Astrocyte of the cerebellum (primary cell): ENCODE measurements around the gene MKRN3.

Experiments used
- DNase-seq: peaks from one replicate; pipeline ENCODE4 v3.0.0-alpha.2; 2011; ENCODE audit warnings: low read depth
- H3K4me3 ChIP-seq: 2 replicates; pipeline ENCODE4 v1.5.1; 2011; ENCODE audit warnings: mild to moderate bottlenecking, low read depth, low read length, moderate library complexity
- CTCF ChIP-seq: IDR thresholded peaks from 2 replicates; pipeline ENCODE4 v1.5.1; 2012; ENCODE audit warnings: low read length, low read depth, moderate library complexity, mild to moderate bottlenecking; ENCODE audit errors: missing control alignments
- in situ Hi-C: cut with HindIII; loops from 2 replicates; pipeline ENCODE4 v1.10.0; 2017; ENCODE audit warnings: low sequenced_read_pairs

MKRN3 gene

DNA sequence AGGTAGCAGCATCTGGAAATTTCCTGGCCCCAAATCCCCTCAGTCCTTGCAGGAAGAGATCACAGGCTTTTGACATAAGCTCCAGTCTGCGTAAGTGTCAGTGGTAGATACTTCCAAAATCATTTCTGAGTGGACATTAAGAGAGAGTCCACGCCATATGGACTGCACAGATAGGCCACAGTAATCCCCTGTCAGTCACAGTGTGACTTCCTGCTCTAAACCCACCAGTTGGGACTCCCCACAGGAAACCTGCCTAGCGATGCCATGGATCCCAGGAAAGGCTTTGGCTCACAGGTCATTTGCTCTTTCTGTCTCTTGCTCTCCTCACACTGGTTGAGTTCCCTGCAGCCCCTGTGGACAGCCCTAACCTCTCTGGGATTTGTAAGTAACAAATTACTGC lies 28.8 kb upstream of the MKRN3 start:
- in situ Hi-C loops, result no loop called here
- H3K4me3 ChIP-seq, result no peak overlapping the region
- no peak for TF ChIP-seq CTCF
- no peak for DNase-seq

DNA sequence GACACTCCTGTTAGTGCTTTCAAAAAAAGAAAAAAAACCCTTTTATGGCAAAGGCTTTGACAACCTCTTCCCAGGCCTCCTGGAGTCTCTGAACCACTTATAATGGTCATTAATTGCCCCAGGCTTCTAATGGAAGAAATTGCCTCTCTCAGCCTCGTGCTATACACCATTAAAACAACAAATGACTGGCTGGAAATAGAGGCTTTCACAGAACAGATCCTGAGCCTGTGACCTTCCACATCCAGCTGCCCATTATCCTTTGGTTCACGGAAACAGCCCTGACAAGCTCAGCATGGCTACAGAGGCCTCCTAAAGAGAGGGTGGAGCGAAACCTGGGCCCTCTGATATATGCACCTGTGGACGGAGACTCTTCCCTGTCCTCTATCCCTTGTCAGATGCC lies 26.8 kb upstream of the MKRN3 start:
- DNase-seq, result no peak
- in situ Hi-C loops, result no loop called here
- H3K4me3 ChIP-seq, result no peak overlapping the region
- no peak for TF ChIP-seq CTCF

GRCh38 chr15:23539892-23540291 lies 25.6 kb upstream of the MKRN3 start:
- no peak for TF ChIP-seq CTCF
- no peak for DNase-seq
- in situ Hi-C loops, result no loop called here
- no peak overlapping the region for H3K4me3 ChIP-seq

DNA sequence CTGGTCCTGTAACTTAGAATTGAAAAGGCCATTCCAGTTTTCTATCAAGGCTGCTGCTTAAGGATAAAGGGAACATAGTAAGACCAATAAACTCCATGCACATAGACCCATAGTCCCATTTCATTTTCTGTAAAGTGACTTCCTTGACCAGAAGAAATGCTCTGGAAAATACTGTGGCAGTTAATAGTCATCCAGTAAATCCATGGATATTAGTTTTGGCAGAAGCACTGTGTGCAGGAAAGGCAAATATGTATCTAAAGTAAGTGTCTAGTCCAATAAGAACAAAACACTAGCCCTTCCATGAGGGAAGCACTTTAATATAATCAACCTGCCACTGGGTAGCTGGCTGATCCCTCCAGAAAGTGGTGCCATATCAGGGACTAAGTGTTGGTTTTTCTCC lies 19.3 kb upstream of the MKRN3 start:
- TF ChIP-seq CTCF, result no peak
- H3K4me3 ChIP-seq, result no peak overlapping the region
- in situ Hi-C loops, result no loop called here
- DNase-seq, result no peak

- no peak for DNase-seq
- H3K4me3 ChIP-seq, result no peak overlapping the region
- in situ Hi-C loops, result no loop called here
- no peak for TF ChIP-seq CTCF
Measured at GRCh38 chr15:23548071-23548470, 17.4 kb upstream of the MKRN3 start.

DNA sequence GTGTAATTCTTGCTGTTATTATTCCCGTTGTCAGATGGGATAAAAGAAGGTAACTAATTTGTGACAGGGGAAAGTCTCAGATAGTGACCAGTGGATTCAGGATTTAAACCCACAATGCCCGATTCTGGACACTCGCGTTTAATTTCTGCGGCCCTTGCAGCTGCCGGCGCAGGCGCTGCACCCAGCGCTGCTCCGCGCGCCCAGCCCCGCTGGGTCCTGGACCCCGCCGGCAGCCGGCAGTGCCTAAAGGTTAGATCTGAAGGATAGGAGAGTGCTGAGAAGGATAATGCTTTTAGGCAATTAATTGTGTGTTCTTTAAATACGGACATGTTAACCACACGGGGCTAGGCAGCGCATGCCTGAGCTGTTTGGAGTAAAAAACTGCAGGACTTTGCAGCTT lies 3.6 kb upstream of the MKRN3 start:
- TF ChIP-seq CTCF, result no peak
- no peak for DNase-seq
- in situ Hi-C loops, result no loop called here
- peak overlapping the region; percentile 20 for H3K4me3 ChIP-seq

DNA sequence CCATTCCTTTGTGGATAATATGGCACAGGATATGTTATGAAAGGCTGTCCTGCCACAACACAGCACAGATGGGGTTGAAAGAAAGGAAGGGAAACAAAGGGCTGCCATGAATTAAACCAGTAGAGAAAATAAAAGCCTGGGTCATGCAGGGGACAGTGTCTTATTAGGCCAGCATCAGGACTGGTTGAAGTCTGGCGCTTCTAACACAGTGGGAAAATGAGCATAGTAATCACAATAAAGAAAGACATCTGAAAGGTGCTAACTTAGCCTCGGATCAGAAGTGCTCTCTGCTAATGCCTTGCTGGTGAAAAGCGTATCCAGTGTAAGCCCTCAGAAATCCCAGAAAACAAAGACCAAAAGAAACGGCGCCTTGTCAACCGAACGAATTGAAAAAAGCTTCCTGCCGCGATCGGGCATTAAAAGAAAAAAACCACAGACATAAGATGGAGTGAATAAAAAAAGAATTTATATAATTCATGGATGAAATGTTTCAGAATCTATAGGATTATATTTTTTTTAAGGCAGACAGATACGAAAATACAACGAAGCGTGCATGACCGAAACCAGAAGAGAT lies 566 bp upstream of the MKRN3 start:
- DNase-seq, result no peak
- no peak for TF ChIP-seq CTCF
- H3K4me3 ChIP-seq, result peak overlapping the region; percentile 80
- in situ Hi-C loops, result no loop called here
